Spleen (tissue), 11 donors: ENCODE results near the gene SLC22A2. TPM values are rescaled to one million over a fixed set of nuclear protein-coding genes. Genes with fewer than 3 reads are reported as not detected.

Experiments
- DNase-seq: peaks from one replicate; pipeline ENCODE4 v3.0.0-alpha.2; 2020
- H3K27ac ChIP-seq, 8 donors: fragments of 200-600 bp; sonication (generic) in 7 of 8; 1 replicate in 4 of 8; 2 replicates in 4 of 8; pipeline versions ENCODE4 v1.5.0 to v1.8.0; 2016 to 2021; ENCODE audit warnings: inconsistent platforms in 4 of 8, mild to moderate bottlenecking in 4 of 8, moderate library complexity in 1 of 8
- H3K27me3 ChIP-seq, 7 donors: fragments of 200-600 bp; sonication (generic) in 6 of 7; replicated peaks in 1 of 7; 1 replicate in 4 of 7; 2 replicates in 3 of 7; pipeline versions ENCODE4 v1.5.0 to v1.8.0; 2016 to 2021; ENCODE audit warnings: inconsistent platforms in 3 of 7, mild to moderate bottlenecking in 1 of 7
- H3K36me3 ChIP-seq, 6 donors: fragments of 200-600 bp; sonication (generic) in 5 of 6; 1 replicate in 4 of 6; 2 replicates in 2 of 6; pipeline versions ENCODE4 v1.5.0 to v1.8.0; 2016 to 2021; ENCODE audit warnings: inconsistent platforms in 2 of 6
- H3K4me1 ChIP-seq, 6 donors: fragments of 200-600 bp; sonication (generic) in 5 of 6; 1 replicate in 3 of 6; 2 replicates in 3 of 6; pipeline versions ENCODE4 v1.5.0 to v1.8.0; 2016 to 2021; ENCODE audit warnings: inconsistent platforms in 3 of 6
- H3K4me3 ChIP-seq, 8 donors: fragments of 200-600 bp; sonication (generic) in 7 of 8; 1 replicate in 4 of 8; 2 replicates in 4 of 8; pipeline versions ENCODE4 v1.5.0 to v1.8.0; 2016 to 2021; ENCODE audit warnings: inconsistent platforms in 4 of 8, mild to moderate bottlenecking in 4 of 8, moderate library complexity in 2 of 8
- H3K9me3 ChIP-seq, 8 donors: fragments of 200-600 bp; sonication (generic) in 7 of 8; 1 replicate in 4 of 8; 2 replicates in 4 of 8; pipeline versions ENCODE4 v1.5.0 to v1.8.0; 2016 to 2021; ENCODE audit warnings: inconsistent platforms in 4 of 8
- CTCF ChIP-seq, 11 experiments: fragments of 200-600 bp in 7 of 11; fragments of 450-650 bp in 4 of 11; sonication (generic) in 4 of 11; IDR thresholded peaks in 8 of 11; conservative IDR thresholded peaks in 3 of 11; 1 replicate in 7 of 11; 2 replicates in 4 of 11; pipeline versions ENCODE4 v1.4.0 to v1.8.0; 2016 to 2021; ENCODE audit warnings: antibody characterized with exemption in 11 of 11, inconsistent platforms in 4 of 11, mild to moderate bottlenecking in 1 of 11
- POLR2A ChIP-seq, 3 donors: fragments of 450-650 bp; IDR thresholded peaks; one replicate each; pipeline ENCODE4 v1.5.1; 2017; ENCODE audit warnings: antibody characterized with exemption in 3 of 3, mild to moderate bottlenecking in 1 of 3
- POLR2AphosphoS5 ChIP-seq, 3 donors: sonication (generic); formaldehyde crosslinking; IDR thresholded peaks; one replicate each; pipeline ENCODE4 v1.5.1; 2017; ENCODE audit warnings: antibody characterized with exemption in 3 of 3
- WGBS, 5 donors: extraction: QIAGEN DNeasy Blood & Tissue Kit in 3 of 5; methylation state at CpG; one replicate each; pipeline versions ENCODE4 v1.1.5 to v1.1.7; 2013 to 2018; 5-methylcytosine and 5-hydroxymethylcytosine counted together
- intact Hi-C: fragments of 100-400 bp; cut with DNase I; formaldehyde crosslinking; loops from one replicate; pipeline ENCODE4 v1.15.0; 2023; ENCODE audit warnings: low total_unique reads
- polyA plus RNA-seq, 3 donors: library from polyadenylated mRNA; stranded (reverse); fragments of 200-250 nt; gene quantifications; one replicate each; pipeline ENCODE4 v1.2.1, GENCODE V29; 2013
- total RNA-seq, 7 donors: library from RNA; depleted of rRNA in 3 of 7; stranded (reverse); fragments of >200 nt in 3 of 7; fragmentation: NEBNext Ultra II Directional in 4 of 7; extraction: Animal tissue kit (Norgen Biotek cat#: 25700) in 4 of 7; gene quantifications; one replicate each; pipeline versions ENCODE4 v1.1.0 to v1.2.1, GENCODE V29; 2016 to 2021
- donor health status: healthy with polysubstance abuse.
- donor health status: DM: no; HTN: no; CAD: no; lungs with moderate emphysema.
- donor health status: DM: no; HTN: no; CAD: no.
- donor health status: Bipolar disorder and iron deficiency.
- donor health status: healthy.
- donor health status: DM: no; HTN: no; CAD: no.
- donor health status: DM: yes; HTN: yes; CAD: no.

The SLC22A2 gene
- total and polyA plus RNA-seq, 10 donors, result not detected

GRCh38 chr6:160273750-160274149, 15.1 kb upstream of the SLC22A2 start:
- no peaks in the 10 kb centered on the region for H3K9me3 ChIP-seq
- TF ChIP-seq POLR2AphosphoS5 (IDR thresholded peaks at IDR 0.05) (no peak), POLR2A (IDR thresholded peaks at IDR 0.05) (no peak), CTCF (IDR thresholded peaks at IDR 0.05 in 8 of 11, conservative IDR thresholded peaks at IDR 0.05 in 3 of 11) (no peak)
- intact Hi-C loops, result no loop called here
- H3K36me3 ChIP-seq, result no peaks in the 10 kb centered on the region
- H3K4me3 ChIP-seq, result no peak overlapping the region
- no peak for DNase-seq
- no peaks in the 10 kb centered on the region for H3K4me1 ChIP-seq
- no peaks in the 10 kb centered on the region for H3K27me3 ChIP-seq
- WGBS, 5 donors, result 71 to 96% (median 91%) methylated on average over 5 of the region's 5 CpGs
- no peak overlapping the region for H3K27ac ChIP-seq

GRCh38 chr6:160273196-160273595, 14.6 kb upstream of the SLC22A2 start:
- no peaks in the 10 kb centered on the region for H3K9me3 ChIP-seq
- no peaks in the 10 kb centered on the region for H3K4me1 ChIP-seq
- intact Hi-C loops, result no loop called here
- H3K4me3 ChIP-seq, result no peak overlapping the region
- no peak for DNase-seq
- no peaks in the 10 kb centered on the region for H3K27me3 ChIP-seq
- no peak overlapping the region for H3K27ac ChIP-seq
- TF ChIP-seq CTCF (IDR thresholded peaks at IDR 0.05 in 8 of 11, conservative IDR thresholded peaks at IDR 0.05 in 3 of 11) (no peak), POLR2A (IDR thresholded peaks at IDR 0.05) (no peak), POLR2AphosphoS5 (IDR thresholded peaks at IDR 0.05) (no peak)
- H3K36me3 ChIP-seq, result no peaks in the 10 kb centered on the region

GRCh38 chr6:160272707-160273106, 14.1 kb upstream of the SLC22A2 start:
- 91 to 98% (median 93%) methylated on average over 2 of the region's 2 CpGs for WGBS, 5 donors
- H3K9me3 ChIP-seq, result no peaks in the 10 kb centered on the region
- H3K27me3 ChIP-seq, result no peaks in the 10 kb centered on the region
- intact Hi-C loops, result no loop called here
- TF ChIP-seq CTCF (IDR thresholded peaks at IDR 0.05 in 8 of 11, conservative IDR thresholded peaks at IDR 0.05 in 3 of 11) (no peak), POLR2AphosphoS5 (IDR thresholded peaks at IDR 0.05) (no peak), POLR2A (IDR thresholded peaks at IDR 0.05) (no peak)
- no peak for DNase-seq
- H3K4me3 ChIP-seq, result no peak overlapping the region
- no peaks in the 10 kb centered on the region for H3K36me3 ChIP-seq
- H3K4me1 ChIP-seq, result no peaks in the 10 kb centered on the region
- H3K27ac ChIP-seq, result no peak overlapping the region

GRCh38 chr6:160270347-160270746, 11.7 kb upstream of the SLC22A2 start:
- H3K36me3 ChIP-seq, result no peaks in the 10 kb centered on the region
- no peak overlapping the region for H3K27ac ChIP-seq
- DNase-seq, result no peak
- H3K27me3 ChIP-seq, result no peaks in the 10 kb centered on the region
- H3K4me1 ChIP-seq, result no peaks in the 10 kb centered on the region
- H3K9me3 ChIP-seq, result no peaks in the 10 kb centered on the region
- H3K4me3 ChIP-seq, result no peak overlapping the region
- TF ChIP-seq POLR2A (IDR thresholded peaks at IDR 0.05), result no peak
- no peak for TF ChIP-seq POLR2AphosphoS5 (IDR thresholded peaks at IDR 0.05)
- no peak for TF ChIP-seq CTCF (IDR thresholded peaks at IDR 0.05 in 8 of 11, conservative IDR thresholded peaks at IDR 0.05 in 3 of 11)
- WGBS, 5 donors, result 73 to 84% (median 76%) methylated on average over 6 of the region's 6 CpGs
- intact Hi-C loops, result no loop called here
